HEK293 (cell line): Measurements from ENCODE around the gene IFNLR1.

Source experiments
- CTCF ChIP-seq: fragments of 450-650 bp; formaldehyde crosslinking; IDR thresholded peaks from 2 replicates; pipeline ENCODE4 v1.5.1; 2016; ENCODE audit warnings: missing biosample characterization, missing genetic modification characterization
- HOXD13 ChIP-seq: sonication (generic); formaldehyde crosslinking; IDR thresholded peaks from 2 replicates; pipeline ENCODE4 v1.8.0; 2022; ENCODE audit warnings: missing genetic modification reagents, borderline replicate concordance
- KLF16 ChIP-seq: fragments of 450-650 bp; formaldehyde crosslinking; IDR thresholded peaks from 2 replicates; pipeline ENCODE4 v1.5.1; 2017; ENCODE audit warnings: missing biosample characterization, missing genetic modification characterization
- SCRT1 ChIP-seq: fragments of 450-650 bp; formaldehyde crosslinking; IDR thresholded peaks from 2 replicates; pipeline ENCODE4 v1.5.1; 2016; ENCODE audit warnings: missing biosample characterization, missing genetic modification characterization, borderline replicate concordance
- ZBTB1 ChIP-seq: fragments of 450-650 bp; formaldehyde crosslinking; IDR thresholded peaks from 2 replicates; pipeline ENCODE4 v1.5.1; 2016; ENCODE audit warnings: missing biosample characterization, missing genetic modification characterization
- ZNF202 ChIP-seq: fragments of 450-650 bp; formaldehyde crosslinking; IDR thresholded peaks from 2 replicates; pipeline ENCODE4 v1.5.1; 2016; ENCODE audit warnings: missing biosample characterization, missing genetic modification characterization, borderline replicate concordance
- ZNF37A ChIP-seq: fragments of 450-650 bp; IDR thresholded peaks from 2 replicates; pipeline ENCODE4 v1.5.1; 2018; ENCODE audit warnings: missing biosample characterization, missing genetic modification characterization

- no peak for TF ChIP-seq ZNF202
- TF ChIP-seq SCRT1, result no peak
- TF ChIP-seq CTCF (tag by site-specific recombination), result no peak
- TF ChIP-seq ZNF37A, result no peak
- TF ChIP-seq HOXD13, result no peak
- no peak for TF ChIP-seq ZBTB1 (tag by site-specific recombination)
- no peak for TF ChIP-seq KLF16 (tag by site-specific recombination)
Observed at GRCh38 chr1:24210195-24210627, 23.1 kb upstream of the IFNLR1 start.
